ENCODE data around the gene CDH4. TPM values are rescaled to one million over a fixed set of nuclear protein-coding genes. Genes with fewer than 3 reads are reported as not detected.

The CDH4 gene
- total RNA-seq, 1 experiment from 2014 or later: 5.3 TPM

GRCh38 chr20:61560361-61560853 is 308.3 kb downstream of the CDH4 start:
- Mint-ChIP-seq H3K9me3 (no peaks in the 10 kb centered on the region), H3K27ac (no peak overlapping the region), H3K4me3 (no peak overlapping the region), H3K4me1 (peaks cover 27% of the 10 kb centered on the region), H3K27me3 (ENCODE audit: low read depth) (peaks cover 18% of the 10 kb centered on the region), H3K36me3 (no peaks in the 10 kb centered on the region)
- TF ChIP-seq CTCF (IDR thresholded peaks at IDR 0.05): peak; percentile 37; the same call in 1 of the 2 replicates
- TF ChIP-seq E2F1 (CRISPR knock-in tag; IDR thresholded peaks at IDR 0.05): no peak
- TF ChIP-seq TEAD4 (CRISPR knock-in tag; IDR thresholded peaks at IDR 0.05): peak; percentile 57; the same call in 1 of the 2 replicates
- TF ChIP-seq ERG (CRISPR knock-in tag; IDR thresholded peaks at IDR 0.05): no peak; the same call in 1 of the 2 replicates
- TF ChIP-seq SOX15 (CRISPR knock-in tag; IDR thresholded peaks at IDR 0.05): no peak
- no peak for TF ChIP-seq CBFB (CRISPR knock-in tag; IDR thresholded peaks at IDR 0.05; ENCODE audit: low read depth)
- peak; percentile 91 for ATAC-seq
- DNase-seq (ENCODE audit: low spot score): peak; percentile 80
- POLR2A ChIA-PET: no interaction called here
- CTCF ChIA-PET: interaction anchor here (0.6 to 1.4 kb wide), 11 partner anchors 8 to 315 kb away, joined by 3 to 7 read pairs (median 3); no protein-coding TSS in a partner anchor

- H3K36me3 Mint-ChIP-seq: no peaks in the 10 kb centered on the region
- DNase-seq (ENCODE audit: low spot score) (no peak), ATAC-seq (no peak)
- peaks cover 30% of the 10 kb centered on the region for H3K4me1 Mint-ChIP-seq
- POLR2A ChIA-PET: no interaction called here
- H3K27me3 Mint-ChIP-seq (ENCODE audit: low read depth): peaks cover 20% of the 10 kb centered on the region
- H3K9me3 Mint-ChIP-seq: no peaks in the 10 kb centered on the region
- H3K27ac Mint-ChIP-seq: no peak overlapping the region
- no peak overlapping the region for H3K4me3 Mint-ChIP-seq
- CTCF ChIA-PET: interaction anchor here (0.6 to 1.3 kb wide), 5 partner anchors 7 to 314 kb away, joined by 3 to 5 read pairs (median 3); no protein-coding TSS in a partner anchor
- TF ChIP-seq ZNF219 (CRISPR knock-in tag; IDR thresholded peaks at IDR 0.05; ENCODE audit: borderline replicate concordance) (no peak), OVOL2 (CRISPR knock-in tag; IDR thresholded peaks at IDR 0.05; ENCODE audit: borderline replicate concordance) (no peak), ETV6 (CRISPR knock-in tag; IDR thresholded peaks at IDR 0.05) (no peak), NFYB (CRISPR knock-in tag; conservative IDR thresholded peaks at IDR 0.05; ENCODE audit: low read depth) (no peak), CREM (CRISPR knock-in tag; IDR thresholded peaks at IDR 0.05) (no peak), ATF6 (CRISPR knock-in tag; IDR thresholded peaks at IDR 0.05) (no peak), ARID4B (CRISPR knock-in tag; IDR thresholded peaks at IDR 0.05; ENCODE audit: borderline replicate concordance) (no peak), MXD4 (CRISPR knock-in tag; IDR thresholded peaks at IDR 0.05; ENCODE audit: borderline replicate concordance) (no peak), CREB1 (CRISPR knock-in tag; IDR thresholded peaks at IDR 0.05) (no peak), ZBTB43 (CRISPR knock-in tag; IDR thresholded peaks at IDR 0.05) (no peak), ZNF416 (CRISPR knock-in tag; IDR thresholded peaks at IDR 0.05) (no peak), ZNF423 (CRISPR knock-in tag; IDR thresholded peaks at IDR 0.05) (no peak), ATF1 (CRISPR knock-in tag; IDR thresholded peaks at IDR 0.05) (no peak), EMX1 (CRISPR knock-in tag; IDR thresholded peaks at IDR 0.05) (no peak)
Measured at GRCh38 chr20:61561111-61561830, 309.2 kb downstream of the CDH4 start.
